Cerebellar nuclear complex (tissue), 1 donor: ENCODE data around the gene STYXL1.
A peak's percentile ranks its signal among the peaks of the same experiment; 100 is the strongest.
"Not testable (repeated sequence)": the region's sequence is repeated elsewhere in the genome, so short reads cannot be mapped to it uniquely, and the experiment has no call there.

Experiments used
- DNase-seq, 2 experiments: peaks; one replicate each; lab custom pipeline; 2025; lab: John Stamatoyannopoulos, UW

STYXL1 gene, protein sequence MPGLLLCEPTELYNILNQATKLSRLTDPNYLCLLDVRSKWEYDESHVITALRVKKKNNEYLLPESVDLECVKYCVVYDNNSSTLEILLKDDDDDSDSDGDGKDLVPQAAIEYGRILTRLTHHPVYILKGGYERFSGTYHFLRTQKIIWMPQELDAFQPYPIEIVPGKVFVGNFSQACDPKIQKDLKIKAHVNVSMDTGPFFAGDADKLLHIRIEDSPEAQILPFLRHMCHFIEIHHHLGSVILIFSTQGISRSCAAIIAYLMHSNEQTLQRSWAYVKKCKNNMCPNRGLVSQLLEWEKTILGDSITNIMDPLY

DNA sequence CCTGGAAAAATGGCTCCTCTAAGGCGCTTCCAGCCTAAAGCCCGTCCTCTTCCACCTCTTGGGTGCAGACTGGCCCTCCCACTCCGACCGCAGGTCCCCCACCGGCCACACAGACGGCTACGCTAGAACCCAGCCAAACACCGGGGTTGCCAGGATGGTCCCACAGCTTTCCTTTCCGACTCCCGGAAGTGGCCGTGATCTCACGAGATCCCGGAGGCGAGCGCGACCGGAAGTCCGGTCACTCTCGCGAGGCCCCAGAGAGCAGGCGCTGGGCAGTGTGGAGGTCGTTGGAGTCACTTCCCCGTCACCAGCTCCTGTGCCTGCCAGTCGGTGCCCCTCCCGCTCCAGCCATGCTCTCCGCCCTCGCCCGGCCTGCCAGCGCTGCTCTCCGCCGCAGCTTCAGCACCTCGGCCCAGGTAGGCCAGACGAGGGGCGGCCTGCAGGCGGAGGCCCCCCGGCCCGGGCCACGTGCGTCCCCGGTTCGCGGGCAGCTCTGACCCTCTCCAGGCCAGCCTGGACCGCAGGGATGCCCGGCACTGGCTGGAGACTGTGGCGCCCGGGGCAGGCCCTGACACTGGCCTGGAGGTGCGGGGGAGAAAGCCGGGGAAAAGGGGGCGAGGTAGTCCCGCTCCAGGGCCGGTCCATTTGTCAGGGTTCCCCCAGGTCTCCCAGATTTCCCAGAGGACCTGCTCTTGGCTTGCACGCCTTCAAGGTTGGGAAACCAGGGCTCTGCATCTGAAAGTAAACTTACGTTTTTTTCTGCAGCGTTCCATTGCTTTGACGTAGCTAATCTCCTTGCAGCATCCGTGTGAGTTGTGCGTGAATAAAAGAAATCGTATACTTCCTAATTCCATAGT, at the start of gene STYXL1, which contains the start of gene MDH2:
TSS of gene STYXL1 (minus strand) at position 190 of the 857 bp plus-strand sequence. CDS start 17,477 bp downstream, outside the sequence.
TSS of gene MDH2 (plus strand) at position 296 of the 857 bp plus-strand sequence. CDS start at position 351, 55 bp downstream.
- peak; percentile 45 to 82 for DNase-seq

DNA sequence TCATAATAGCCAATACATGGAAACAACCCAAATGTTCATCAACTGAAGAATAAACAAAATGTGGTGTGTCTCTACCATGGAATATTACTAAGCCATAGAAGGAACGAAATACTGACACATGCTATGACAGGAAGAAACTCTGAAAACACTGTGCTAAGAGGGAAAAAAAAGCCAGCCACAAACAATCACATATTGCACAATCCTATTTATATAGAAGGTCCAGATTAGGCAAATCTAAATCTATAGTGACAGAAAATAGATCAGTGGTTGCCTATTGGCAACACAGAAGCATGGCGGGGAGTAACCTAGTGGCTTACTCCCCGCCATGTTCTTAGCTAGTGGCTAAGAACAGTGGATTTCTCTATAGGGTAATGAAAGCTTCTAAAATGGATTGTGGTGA, 48.1 kb upstream of the STYXL1 start:
- no peak for DNase-seq

DNA sequence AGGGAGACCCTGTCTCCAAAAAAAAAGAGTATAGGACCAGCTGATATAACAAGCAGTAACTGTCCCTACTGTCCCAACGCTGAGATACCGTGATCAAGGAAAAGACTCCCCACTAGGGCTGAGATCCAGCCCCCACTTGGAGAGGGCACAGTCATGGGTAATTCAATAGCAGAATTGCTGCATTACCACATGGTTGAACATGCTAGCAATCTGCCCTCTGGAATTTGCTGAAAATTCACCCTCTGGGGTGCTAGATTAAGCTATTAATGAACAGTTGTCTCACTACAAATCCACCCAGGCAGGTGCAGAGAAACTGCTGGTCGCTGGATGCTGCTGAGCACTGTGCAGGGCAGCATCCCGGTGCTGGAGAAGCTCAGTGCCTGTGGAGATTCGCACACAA, 46.5 kb upstream of the STYXL1 start:
- DNase-seq = not testable (repeated sequence)

DNA sequence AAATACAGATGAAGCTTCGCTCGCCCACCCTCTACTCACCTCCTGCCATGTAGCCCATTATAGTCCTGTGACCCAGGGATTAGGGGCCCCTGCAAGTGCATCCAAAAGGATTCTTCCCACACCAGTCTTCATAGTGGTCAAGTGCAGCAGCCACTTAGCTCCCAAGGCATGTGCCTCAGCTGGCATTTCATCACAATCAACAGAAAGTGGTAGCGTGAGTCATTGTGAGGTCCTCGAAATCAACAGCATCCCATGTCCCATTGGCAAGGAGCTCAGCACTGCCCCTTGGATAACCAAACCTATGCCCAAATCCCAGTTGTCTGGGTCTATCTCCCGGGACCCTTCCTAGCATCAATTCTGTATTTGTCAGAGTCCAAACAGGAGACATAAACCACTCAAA, 45.7 kb upstream of the STYXL1 start:
- DNase-seq = not testable (repeated sequence)

DNA sequence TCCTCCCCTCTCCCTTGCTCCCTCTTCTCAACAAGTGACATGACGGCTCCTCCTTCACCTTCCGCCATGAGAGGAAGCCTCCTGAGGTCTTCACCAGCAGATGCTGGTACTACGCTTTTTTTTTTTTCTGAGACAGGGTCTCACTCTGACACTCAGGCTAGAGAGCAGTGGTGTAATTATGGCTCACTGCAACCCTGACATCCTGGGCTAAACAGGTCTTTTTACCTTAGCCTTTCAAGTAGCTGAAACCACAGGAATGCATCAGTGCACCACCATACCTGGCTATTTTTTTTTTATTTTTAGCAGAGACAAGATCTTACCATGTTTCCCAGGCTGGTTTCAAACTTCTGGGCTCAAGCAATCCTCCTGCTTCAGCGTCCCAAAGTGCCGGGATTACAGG, 43.7 kb upstream of the STYXL1 start:
- no peak for DNase-seq

DNA sequence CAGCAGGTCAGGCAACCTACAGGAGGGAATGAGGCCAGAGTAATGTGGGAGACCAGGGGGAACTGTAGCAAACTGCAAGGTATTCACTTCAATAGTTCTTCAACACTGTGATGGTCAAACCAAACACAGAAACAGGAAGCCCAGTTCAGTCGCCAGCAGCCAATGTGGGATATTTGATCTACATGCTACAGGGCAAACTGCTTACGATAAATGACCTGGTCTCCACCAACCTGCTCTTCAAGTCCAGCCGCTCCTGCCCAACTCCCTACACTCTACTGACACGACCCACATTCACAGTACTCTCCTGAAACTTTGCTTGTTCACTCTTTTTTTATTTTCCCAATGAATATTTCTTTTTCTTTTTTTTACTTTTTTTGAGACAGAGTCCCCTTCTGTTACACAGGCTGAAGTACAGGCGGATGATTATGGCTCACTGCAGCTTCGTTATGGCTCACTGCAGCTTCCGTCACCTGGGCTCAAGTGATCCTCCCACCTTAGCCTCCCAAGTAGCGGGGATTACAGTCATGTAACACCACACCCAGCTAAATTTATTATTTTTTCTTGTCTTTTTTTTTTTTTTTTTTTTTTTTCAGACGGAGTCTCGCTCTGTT, 42.2 kb upstream of the STYXL1 start:
- DNase-seq = no peak

DNA sequence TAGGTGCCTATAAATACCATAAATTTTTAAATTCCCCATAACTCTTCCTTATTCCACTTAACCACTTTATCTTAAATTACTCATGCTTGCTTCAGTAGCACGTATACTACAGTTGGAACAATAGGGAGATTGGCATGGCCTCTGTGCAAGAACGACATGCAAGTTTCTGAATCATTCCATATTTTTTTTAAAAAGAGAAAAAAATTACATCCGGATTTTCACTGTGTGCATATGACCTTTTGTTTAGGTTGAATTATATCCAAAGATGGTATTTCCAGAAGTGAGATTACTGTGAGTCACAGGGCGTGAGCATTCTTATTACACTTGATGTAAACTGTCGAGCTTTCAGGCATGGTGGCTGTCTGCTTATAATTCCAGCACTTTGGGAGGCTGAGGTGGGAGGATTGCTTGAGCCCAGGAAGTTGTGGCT, 39.6 kb upstream of the STYXL1 start:
- not testable (repeated sequence) for DNase-seq

DNA sequence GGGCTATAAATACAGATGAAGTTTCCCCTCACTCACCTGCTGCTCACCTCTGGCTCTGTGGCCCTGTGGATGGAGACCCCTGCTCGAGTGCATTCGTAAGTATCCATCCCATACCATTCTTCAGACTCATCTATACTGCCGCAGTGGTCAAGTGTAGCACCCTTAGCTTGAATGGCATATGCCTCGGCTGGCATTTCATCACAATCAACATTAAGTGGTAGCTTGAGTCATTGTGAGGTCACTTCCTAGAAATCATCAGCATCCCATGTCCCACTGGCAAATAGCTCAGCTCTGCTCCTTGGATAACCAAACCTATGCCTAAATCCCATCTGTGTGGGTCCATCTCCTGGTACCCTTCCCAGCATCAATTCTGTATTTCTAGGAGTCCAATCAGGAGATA, 38.3 kb upstream of the STYXL1 start:
- DNase-seq = no peak

DNA sequence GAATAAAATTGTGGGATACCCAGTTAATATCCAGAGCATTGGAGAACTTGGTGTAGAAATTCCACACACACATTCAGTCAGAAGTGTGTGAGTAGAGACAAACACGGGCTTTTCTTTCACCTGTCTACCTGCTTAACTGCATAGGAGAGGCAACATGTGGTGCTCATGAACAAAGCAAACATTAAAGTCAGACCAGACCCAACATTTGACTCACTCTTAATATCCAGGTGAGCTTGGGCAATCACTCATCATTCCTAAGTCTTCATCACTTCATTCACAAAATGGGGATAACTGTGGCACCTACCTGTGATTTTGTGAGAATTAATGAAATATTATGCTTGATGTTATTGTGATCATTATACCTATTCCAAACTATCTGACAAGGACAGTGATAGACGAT, 36.3 kb upstream of the STYXL1 start:
- not testable (repeated sequence) for DNase-seq

DNA sequence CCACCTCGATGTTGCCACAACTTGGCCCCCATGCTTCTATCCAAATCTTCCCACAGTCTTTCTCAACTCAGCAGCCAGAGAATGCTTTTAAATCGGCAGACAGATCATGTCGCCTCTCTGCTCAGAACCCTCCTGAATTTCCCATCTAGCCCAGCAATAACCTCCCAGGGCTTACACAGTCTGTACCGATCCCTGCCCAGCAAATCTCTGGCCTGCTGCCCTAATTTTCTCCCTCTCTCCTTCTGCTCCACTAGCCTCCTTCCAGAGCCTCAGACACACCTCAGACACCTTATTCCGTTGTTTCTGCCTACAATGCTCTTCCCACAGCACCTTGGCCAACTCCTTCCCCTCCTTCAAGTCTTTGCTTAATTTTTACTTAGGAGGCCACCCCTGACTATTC, 32.4 kb upstream of the STYXL1 start:
- no peak for DNase-seq

DNA sequence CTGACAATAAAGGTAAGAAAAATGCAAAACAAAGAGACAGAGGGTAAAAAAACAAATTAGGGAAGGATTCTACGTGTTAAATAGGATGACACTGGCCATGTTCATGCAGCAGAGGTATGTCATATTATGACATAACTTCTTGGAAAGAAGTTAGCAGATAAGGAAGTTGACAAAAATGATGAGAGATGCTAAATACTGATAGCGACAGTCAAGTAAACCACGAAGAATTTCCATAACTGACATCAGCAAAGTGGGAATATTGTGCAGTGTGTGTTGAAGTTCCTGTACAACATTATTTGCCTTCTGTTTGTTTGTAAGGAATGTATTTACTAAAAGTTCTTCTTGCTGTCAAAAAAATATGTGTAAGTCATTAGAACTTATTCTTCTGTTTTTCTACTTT, 29.6 kb upstream of the STYXL1 start:
- DNase-seq = no peak

DNA sequence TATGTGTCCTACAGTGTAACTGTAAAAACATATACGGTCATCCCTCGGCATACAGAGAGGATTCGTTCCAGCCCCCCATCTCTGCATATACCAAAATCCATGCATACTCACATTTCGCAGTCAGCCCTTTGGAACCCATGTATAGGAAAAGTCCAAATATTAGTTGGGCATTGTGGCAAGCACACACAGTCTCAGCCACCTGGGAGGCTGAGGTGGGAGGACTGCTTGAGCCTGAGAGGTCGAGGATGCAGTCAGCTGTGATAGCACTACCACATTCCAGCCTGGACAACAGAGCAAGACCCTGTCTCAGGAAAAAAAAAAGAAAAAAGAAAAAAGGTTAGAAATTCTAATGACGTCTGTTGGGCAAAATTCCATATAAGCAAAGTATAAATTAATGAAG, 29.2 kb upstream of the STYXL1 start:
- DNase-seq = no peak

DNA sequence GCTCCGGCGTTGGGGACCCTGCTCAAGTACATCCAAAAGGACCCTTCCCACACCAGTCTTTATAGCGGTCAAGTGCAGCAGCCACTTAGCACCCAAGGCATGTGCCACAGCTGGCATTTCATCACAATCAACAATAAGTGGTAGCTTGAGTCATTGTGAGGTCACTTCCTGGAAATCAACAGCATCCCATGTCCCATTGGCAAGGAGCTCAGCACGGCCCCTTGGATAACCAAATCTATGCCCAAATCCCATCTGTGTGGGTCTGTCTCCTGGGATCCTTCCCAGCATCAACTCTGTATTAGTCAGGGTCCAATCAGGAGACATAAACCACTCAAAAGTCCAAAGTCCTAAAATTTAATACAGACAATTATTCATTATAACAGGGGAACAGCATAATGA, 27.2 kb upstream of the STYXL1 start:
- no peak for DNase-seq

DNA sequence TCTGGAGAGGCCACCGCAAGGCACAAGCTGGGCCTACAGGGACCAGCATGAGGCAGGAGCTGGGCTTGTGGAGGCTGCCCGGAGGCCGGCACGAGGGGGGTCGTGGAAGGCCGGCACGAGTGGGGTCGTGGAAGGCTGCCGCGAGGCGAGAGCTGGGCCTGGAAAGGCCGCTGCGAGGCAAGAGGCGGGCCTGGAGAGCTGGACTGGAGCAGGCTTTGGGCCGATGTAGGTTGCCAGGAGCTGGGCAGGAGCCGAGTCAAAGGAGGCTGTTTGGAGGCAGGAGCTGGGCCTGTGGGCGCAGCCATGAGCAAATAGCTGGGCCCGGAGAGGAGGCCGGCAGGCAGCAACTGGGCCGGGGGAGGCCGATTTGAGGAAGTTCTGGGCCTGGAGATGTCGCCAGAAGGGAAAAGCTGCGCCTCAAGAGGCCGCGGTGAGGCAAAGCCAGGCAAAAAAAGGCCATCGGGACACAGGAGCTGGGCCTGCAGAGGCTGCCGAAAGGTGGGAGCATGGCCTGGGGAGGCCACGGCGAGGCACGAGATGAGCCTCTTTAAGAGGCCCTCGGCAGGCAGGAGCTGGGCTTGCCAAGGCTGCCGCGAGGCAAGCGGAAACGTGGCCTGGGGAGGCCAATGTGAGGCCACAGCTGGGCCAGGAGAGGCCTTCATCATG, 26.6 kb upstream of the STYXL1 start:
- no peak for DNase-seq

DNA sequence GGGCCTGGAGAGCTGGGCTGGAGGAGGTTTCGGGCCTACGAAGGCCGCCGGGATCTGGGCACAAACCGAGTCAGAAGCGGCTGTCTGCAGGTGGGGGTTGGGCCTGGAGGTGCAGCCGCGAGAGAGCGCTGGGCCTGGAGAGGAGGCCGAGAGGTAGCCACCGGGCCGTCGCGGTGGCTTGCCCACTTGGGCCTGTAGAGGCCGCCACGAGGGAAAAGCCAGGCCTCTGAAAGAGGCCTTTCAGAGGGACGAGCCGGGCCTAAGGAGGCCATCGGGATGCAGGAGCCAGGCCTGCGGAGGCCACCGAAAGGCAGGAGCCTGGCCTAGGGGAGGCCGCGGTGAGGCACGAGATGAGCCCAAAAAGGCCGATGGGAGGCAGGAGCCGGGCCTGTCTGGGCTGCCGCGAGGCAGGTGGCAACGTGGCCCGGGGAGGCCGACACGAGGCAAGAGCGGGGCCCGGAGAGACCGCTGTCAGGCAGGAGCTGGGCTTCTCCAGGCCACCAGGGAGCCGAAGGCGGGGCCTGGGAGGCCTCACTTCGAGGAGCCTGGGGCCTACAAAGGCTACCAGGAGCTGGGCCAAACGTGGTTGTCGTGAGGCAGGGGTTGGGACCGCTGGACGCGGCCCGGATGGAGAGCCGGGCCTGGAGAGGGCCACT, 25.7 kb upstream of the STYXL1 start:
- DNase-seq = no peak

DNA sequence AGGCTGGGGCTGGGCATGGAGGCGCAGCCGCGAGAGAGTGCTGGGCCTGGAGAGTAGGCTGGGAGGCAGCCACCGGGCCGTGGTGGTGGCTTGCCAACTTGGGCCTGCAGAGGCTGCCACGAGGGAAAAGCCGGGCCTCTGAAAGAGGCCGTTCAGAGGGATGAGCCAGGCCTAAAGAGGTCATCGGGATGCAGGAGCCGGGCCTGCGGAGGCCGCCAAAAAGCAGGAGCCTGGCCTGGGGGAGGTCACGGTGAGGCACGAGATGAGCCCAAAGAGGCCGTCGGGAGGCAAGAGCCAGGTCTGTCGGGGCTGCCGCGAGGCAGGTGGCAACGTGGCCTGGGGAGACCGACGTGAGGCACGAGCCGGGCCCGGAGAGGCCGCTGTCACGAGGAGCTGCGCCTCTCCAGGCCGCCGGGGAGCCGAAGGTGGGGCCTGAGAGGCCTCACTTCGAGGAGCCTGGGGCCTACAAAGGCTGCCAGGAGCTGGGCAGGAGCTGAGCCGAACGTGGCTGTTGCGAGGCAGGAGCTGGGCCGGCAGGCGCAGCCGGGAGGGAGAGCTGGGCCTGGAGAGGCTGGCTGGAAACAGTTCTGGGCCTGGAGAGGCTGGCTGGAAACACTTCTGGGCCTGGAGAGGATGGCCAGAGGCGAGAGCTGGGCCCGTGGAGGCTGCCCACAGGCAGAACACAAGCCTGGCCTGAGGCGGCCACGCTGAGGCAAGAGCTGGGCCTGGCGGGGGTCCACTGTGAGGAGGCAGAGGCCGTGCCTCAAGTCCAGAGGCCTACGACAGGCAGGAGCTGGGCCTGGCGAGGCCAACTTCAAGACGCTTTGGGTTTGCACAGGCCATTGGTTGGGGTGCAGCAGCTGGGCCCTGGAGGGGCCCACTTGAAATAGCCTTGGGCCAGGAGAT, 24.7 kb upstream of the STYXL1 start:
- DNase-seq = no peak

DNA sequence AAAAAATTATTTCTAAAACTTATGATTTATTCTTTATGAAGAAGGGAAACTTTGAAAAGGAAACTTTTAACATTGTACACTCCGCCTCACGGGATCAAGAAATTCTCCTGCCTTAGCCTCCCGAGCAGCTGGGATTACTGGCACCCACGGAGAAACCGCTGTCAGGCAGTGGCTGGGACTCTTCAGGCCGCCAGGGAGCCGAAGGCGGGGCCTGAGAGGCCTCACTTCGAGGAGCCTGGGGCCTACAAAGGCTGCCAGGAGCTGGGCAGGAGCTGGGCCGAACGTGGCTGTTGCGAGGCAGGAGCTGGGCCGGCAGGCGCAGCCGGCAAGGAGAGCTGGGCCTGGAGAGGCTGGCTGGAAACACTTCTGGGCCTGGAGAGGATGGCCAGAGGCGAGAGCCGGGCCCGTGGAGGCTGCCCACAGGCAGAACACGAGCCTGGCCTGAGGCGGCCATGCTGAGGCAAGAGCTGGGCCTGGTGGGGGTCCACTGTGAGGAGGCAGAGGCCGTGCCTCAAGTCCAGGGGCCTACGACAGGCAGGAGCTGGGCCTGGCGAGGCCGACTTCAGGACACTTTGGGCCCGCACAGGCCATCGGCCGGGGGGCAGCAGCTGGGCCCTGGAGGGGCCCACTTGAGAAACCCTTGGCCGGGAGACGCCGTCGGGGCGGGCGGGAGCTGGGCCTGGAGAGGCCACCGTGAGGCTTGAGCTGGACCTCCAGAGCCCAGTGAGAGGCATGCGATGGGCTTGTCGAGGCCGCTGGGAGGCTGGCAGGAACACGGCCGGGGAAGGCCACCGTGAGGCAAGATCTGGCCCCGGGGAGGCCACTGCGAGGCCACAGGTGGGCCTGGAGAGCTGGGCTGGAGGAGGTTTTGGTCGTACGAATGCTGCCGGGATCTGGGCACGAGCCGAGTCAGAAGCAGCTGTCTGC, 23.8 kb upstream of the STYXL1 start:
- DNase-seq = no peak

DNA sequence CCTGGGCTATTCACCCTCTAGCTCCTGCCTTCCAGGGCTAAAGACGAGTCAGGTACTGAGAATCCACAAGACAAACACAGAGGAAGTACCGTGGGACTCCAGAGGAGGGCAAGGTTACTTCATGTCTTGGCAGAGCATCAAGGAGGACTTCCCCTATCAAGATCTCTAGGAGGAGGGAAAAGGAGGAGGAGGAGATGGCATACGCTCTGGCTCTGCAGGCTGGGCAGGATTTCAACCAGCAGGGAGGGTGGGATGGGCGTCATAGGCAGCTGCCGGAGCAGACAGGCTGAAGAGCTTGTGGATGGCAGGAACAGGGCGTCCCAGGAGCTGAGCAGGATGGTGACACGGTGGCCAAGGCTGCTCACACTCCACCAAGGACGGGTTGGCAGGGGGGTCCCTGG, 21.4 kb upstream of the STYXL1 start:
- peak in 1 of 2 experiments; percentile 4 for DNase-seq
